VCaP (cell line): ENCODE data around the gene KIF6.

Experiments
- H3K27ac ChIP-seq: fragments of 450-650 bp; 2 replicates; pipeline ENCODE4 v1.5.1; 2017
- TF ChIP-seq, protein P1 (sequence below): fragments of 450-650 bp; conservative IDR thresholded peaks from 2 replicates; pipeline ENCODE4 v1.5.1; 2017; ENCODE audit warnings: mild to moderate bottlenecking, moderate library complexity

Gene KIF6

DNA sequence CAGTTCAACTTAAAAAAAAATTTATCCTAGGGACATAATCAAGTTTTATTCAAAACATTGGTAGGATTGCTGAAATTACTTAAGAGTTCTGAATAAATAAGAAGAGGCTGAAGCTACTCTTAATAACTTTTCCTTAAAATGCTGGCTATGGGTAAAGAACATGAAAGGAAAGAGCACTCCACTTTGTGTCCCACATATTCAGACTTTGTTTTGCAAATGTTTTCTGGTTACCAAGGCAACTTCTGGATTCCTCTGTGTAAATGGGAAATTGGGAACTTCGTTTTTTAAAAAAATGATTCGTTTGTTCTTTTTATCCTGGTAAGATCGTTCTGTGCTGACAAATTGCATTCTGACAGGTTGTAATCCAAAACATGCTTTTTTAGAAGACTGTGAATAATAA is 115.0 kb downstream of the KIF6 start:
- TF ChIP-seq, protein P1, sequence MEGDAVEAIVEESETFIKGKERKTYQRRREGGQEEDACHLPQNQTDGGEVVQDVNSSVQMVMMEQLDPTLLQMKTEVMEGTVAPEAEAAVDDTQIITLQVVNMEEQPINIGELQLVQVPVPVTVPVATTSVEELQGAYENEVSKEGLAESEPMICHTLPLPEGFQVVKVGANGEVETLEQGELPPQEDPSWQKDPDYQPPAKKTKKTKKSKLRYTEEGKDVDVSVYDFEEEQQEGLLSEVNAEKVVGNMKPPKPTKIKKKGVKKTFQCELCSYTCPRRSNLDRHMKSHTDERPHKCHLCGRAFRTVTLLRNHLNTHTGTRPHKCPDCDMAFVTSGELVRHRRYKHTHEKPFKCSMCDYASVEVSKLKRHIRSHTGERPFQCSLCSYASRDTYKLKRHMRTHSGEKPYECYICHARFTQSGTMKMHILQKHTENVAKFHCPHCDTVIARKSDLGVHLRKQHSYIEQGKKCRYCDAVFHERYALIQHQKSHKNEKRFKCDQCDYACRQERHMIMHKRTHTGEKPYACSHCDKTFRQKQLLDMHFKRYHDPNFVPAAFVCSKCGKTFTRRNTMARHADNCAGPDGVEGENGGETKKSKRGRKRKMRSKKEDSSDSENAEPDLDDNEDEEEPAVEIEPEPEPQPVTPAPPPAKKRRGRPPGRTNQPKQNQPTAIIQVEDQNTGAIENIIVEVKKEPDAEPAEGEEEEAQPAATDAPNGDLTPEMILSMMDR, result no peak

DNA sequence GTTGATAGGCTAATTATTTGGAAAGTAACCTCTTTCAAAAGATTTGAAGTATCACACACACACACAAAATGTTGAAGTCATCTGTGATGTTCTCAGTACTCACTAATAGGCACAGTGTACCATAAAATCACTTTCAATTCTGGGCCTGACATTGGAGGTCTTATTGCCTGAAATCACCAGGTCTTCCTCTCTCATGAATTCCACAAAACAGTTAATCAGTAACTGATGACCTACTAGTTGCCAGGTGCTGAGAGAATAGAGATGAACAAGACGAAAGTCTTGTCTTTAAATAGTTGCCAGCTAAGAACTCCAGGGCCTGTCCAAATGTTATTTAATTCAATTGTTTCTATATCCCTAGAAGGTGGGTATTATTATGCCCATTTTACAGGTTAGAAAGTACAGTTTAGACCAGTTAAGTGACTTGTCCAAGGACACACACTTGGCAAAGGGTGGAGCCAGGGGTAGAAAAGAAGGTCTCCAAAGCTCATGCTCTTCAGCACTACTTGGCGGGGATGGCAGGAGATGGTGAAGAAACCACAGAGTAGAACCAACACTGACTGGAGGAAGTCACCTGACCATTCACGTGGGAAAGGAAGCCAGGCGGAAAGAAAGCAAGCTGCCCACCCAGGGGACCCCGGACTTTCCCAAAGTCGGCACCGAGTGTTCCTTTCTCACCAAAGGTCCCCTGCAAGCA is 116.4 kb downstream of the KIF6 start:
- TF ChIP-seq, protein P1, result no peak
- no peak overlapping the region for H3K27ac ChIP-seq

More for the DNA sequence above, 115.0 kb downstream of the KIF6 start:
- H3K27ac ChIP-seq, result no peak overlapping the region

DNA sequence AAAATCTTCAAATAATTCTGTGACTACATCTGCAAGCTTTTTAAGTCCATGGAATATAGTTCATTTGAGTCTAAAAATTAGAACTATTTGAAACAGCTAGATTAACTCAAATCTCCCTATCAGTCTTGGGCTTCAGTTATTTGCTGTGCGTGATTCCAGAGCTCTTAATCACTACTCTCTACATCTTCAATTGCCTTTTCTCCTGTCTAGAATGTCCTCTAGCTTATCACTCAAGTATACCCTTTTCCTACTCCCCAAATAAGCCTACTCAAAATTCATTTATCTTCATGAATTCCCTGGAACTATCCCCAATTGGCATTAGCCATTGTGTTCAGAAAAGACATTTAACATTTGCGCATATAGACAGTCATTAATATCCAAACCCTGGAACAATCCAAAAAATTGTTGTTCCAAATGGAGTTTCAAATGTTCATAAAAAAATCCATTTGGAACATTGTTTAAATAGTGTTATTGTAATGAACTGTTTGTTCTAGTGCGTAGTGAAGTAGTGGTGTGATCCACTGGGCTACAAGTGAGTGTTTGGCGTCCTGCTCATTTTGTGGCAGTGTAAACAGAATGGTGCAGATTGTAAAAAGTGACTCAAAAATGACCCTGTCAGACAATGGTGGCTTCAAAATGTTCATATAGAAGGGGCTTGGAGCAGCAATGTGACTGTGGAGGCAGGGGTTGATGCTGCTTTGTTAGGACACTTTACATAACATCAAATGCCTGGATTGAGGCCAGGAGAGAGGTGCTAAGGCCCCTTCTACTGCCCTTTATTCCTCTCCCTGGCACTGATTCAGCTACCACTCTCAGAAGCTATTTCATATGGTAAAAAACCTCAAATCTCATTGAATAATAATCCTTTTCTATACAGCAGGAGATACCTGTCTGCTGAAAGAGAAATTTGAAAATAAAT is 122.3 kb downstream of the KIF6 start:
- H3K27ac ChIP-seq, result peak overlapping the region; percentile 53

DNA sequence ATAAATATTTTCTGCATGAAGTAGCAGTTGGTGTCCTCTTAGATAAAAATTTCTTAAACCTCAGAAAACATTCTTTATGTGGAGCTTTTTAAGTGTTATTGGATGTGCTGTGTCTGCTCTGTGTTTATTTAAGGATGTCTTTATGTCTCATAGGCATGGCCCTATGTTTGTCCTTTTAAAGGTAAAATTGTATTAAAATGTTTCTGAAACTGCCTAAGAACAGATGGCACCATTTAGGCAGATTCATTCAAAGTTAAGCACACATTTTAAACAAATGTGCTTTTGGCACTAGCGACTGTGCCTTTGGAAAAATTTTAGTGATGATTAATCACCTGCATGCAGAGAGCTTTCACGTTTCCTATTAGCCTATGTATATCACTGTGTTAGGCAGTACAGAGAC is 125.2 kb downstream of the KIF6 start:
- TF ChIP-seq, protein P1, result no peak
- no peak overlapping the region for H3K27ac ChIP-seq

More for the DNA sequence above, 122.3 kb downstream of the KIF6 start:
- TF ChIP-seq, protein P1, result no peak

DNA sequence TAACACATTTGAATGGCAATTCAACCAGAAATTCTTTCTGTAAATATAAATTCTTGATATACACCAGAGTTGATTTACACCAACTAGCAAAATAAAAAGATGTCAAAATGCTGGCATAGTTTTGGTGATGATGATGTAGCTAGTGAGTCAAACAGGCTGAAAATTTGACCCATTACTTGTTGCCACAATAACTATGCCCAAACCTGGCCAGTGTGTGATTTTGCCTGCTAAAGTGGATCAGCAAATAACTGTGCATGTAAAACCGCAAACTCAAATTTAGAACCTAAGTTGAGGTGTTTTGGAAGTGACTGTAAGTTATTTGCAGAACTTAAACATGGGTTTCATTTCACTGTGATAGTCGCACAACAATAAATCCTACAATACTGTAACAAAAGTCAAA is 125.9 kb downstream of the KIF6 start:
- no peak overlapping the region for H3K27ac ChIP-seq
- TF ChIP-seq, protein P1, result no peak

DNA sequence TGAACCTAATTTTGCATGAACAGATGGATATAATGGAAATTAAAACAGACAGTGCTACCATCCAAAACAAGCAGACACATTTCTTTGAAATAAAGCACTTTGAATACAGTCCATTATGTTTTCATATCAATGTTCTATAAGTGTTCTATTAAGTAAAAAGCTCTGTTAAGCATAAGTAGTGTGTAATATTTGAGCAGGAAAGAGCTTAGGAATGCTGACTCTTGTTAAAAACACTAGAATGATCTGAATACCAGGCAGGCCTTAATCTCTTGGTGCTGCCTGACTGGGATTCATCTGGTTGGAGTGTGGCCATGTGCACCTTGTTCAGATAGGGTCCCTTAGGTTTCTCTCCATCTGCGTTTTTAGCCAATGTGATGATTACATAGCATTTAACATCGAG is 130.9 kb downstream of the KIF6 start:
- no peak overlapping the region for H3K27ac ChIP-seq
- TF ChIP-seq, protein P1, result no peak

DNA sequence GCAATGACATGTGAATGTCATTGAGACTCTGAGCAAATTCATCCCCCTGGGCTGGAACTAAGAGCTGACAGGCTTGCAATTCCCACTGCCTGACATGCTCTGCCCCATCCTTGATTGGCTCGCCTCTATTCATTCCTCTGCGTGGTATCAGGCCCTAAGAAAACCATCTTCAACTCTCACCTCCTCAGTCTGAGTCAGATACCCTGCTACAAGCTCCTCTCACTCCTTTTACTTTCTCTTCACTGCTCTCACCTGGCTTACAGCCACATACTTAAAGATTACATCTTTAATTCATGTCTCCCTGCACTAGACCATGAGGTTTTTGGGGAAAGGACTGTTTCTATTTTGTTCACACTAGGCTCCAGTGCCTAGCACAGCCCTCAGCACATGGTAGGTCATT is 131.6 kb downstream of the KIF6 start:
- TF ChIP-seq, protein P1, result no peak
- H3K27ac ChIP-seq, result no peak overlapping the region
